CD14-positive monocyte (primary cell): ENCODE measurements around the gene SIDT2. TPM values are rescaled to one million over a fixed set of nuclear protein-coding genes. Genes with fewer than 3 reads are reported as not detected.

ENCODE experiments used
- DNase-seq, 3 donors: peaks; one replicate each; pipeline ENCODE4 v3.0.0-alpha.2; 2011 to 2022
- H2AFZ ChIP-seq: 2 replicates; pipeline ENCODE4 v1.6.0; 2012; ENCODE audit warnings: mild to moderate bottlenecking, low read depth, low read length, inconsistent platforms; ENCODE audit not compliant: insufficient read depth, poor library complexity, severe bottlenecking
- H3K27ac ChIP-seq, 2 donors: 1 replicate in 1 of 2; 2 replicates in 1 of 2; pipeline ENCODE4 v1.5.1; 2012 to 2013; ENCODE audit warnings: low read length in 2 of 2, control low read depth in 1 of 2, inconsistent platforms in 1 of 2, low read depth in 1 of 2, mild to moderate bottlenecking in 1 of 2
- H3K27me3 ChIP-seq, 2 donors: one replicate each; pipeline versions ENCODE4 v1.6.0 to v1.6.1; 2011 to 2013; ENCODE audit warnings: low read length in 2 of 2; ENCODE audit not compliant: control insufficient read depth in 2 of 2, insufficient read depth in 2 of 2
- H3K36me3 ChIP-seq, 2 donors: replicated peaks in 1 of 2; 1 replicate in 1 of 2; 2 replicates in 1 of 2; pipeline versions ENCODE4 v1.5.1 to v1.6.1; 2012 to 2013; ENCODE audit warnings: low read length in 2 of 2, control low read depth in 1 of 2, inconsistent platforms in 1 of 2, mild to moderate bottlenecking in 1 of 2; ENCODE audit not compliant: insufficient read depth in 2 of 2, control insufficient read depth in 1 of 2
- H3K4me1 ChIP-seq, 2 donors: 1 replicate in 1 of 2; 2 replicates in 1 of 2; pipeline versions ENCODE4 v1.5.1 to v1.6.1; 2012 to 2013; ENCODE audit warnings: low read length in 2 of 2, control low read depth in 1 of 2, inconsistent platforms in 1 of 2, mild to moderate bottlenecking in 1 of 2, moderate library complexity in 1 of 2; ENCODE audit not compliant: insufficient read depth in 2 of 2, control insufficient read depth in 1 of 2
- H3K4me2 ChIP-seq: replicated peaks from 2 replicates; pipeline ENCODE3; 2012; ENCODE audit warnings: low read length, moderate library complexity, mild to moderate bottlenecking; ENCODE audit not compliant: poor library complexity, severe bottlenecking; ENCODE audit errors: extremely low read depth
- H3K4me3 ChIP-seq, 3 experiments: fragments of 200-600 bp in 1 of 3; sonication (generic) in 1 of 3; replicated peaks in 1 of 3; 1 replicate in 2 of 3; 2 replicates in 1 of 3; pipeline ENCODE4 v1.5.1; 2011 to 2013; ENCODE audit warnings: low read length in 3 of 3, mild to moderate bottlenecking in 3 of 3, control low read depth in 2 of 3, low read depth in 2 of 3, inconsistent platforms in 1 of 3, moderate library complexity in 1 of 3
- H3K79me2 ChIP-seq: 2 replicates; pipeline ENCODE4 v1.6.0; 2012; ENCODE audit warnings: mild to moderate bottlenecking, control low read depth, inconsistent platforms, low read length, moderate library complexity; ENCODE audit not compliant: insufficient read depth
- H3K9ac ChIP-seq: 2 replicates; pipeline ENCODE4 v1.6.0; 2017; ENCODE audit warnings: low read length, mild to moderate bottlenecking; ENCODE audit not compliant: insufficient read depth, poor library complexity, severe bottlenecking
- H3K9me3 ChIP-seq, 2 donors: replicated peaks in 1 of 2; 1 replicate in 1 of 2; 2 replicates in 1 of 2; pipeline versions ENCODE4 v1.5.1 to v1.6.1; 2012 to 2013; ENCODE audit warnings: low read length in 2 of 2, control low read depth in 1 of 2; ENCODE audit not compliant: control insufficient read depth in 1 of 2, insufficient read depth in 1 of 2
- H4K20me1 ChIP-seq: 2 replicates; pipeline ENCODE4 v1.6.0; 2012; ENCODE audit warnings: mild to moderate bottlenecking, low read length, control low read depth, moderate library complexity; ENCODE audit not compliant: insufficient read depth
- H3K27ac Mint-ChIP-seq, 7 donors: one replicate each; pipeline ENCODE4 v1.8.0; 2020; ENCODE audit warnings: mild to moderate bottlenecking in 7 of 7, mixed read lengths in 7 of 7, moderate library complexity in 6 of 7, inconsistent platforms in 2 of 7
- H3K27me3 Mint-ChIP-seq, 3 donors: one replicate each; pipeline ENCODE4 v1.8.0; 2021 to 2022; ENCODE audit warnings: low read depth in 3 of 3, mild to moderate bottlenecking in 3 of 3, mixed read lengths in 3 of 3, moderate library complexity in 3 of 3, inconsistent platforms in 1 of 3
- H3K36me3 Mint-ChIP-seq, 2 donors: one replicate each; pipeline ENCODE4 v1.8.0; 2020; ENCODE audit warnings: mixed read lengths in 2 of 2, inconsistent platforms in 1 of 2, mild to moderate bottlenecking in 1 of 2
- H3K4me1 Mint-ChIP-seq: one replicate; pipeline ENCODE4 v1.8.0; 2020; ENCODE audit warnings: mild to moderate bottlenecking, mixed read lengths
- H3K4me3 Mint-ChIP-seq, 2 donors: one replicate each; pipeline ENCODE4 v1.8.0; 2020; ENCODE audit warnings: mild to moderate bottlenecking in 2 of 2, mixed read lengths in 2 of 2, moderate library complexity in 1 of 2
- H3K9me3 Mint-ChIP-seq, 7 donors: one replicate each; pipeline ENCODE4 v1.8.0; 2020 to 2022; ENCODE audit warnings: mixed read lengths in 7 of 7, mild to moderate bottlenecking in 6 of 7, moderate library complexity in 6 of 7, inconsistent platforms in 2 of 7
- WGBS: methylation state at CpG from one replicate; pipeline ENCODE4 v1.1.5; 2013; ENCODE audit warnings: missing lambda C conversion rate; ENCODE audit not compliant: insufficient coverage; 5-methylcytosine and 5-hydroxymethylcytosine counted together
- intact Hi-C, 2 donors: fragments of 100-400 bp; cut with micrococcal nuclease; formaldehyde crosslinking; loops; one replicate each; pipeline versions ENCODE4 v1.15.0 to v1.15.1; 2023
- polyA plus RNA-seq, 3 donors: library from polyadenylated mRNA; depleted of rRNA in 1 of 3; unstranded in 2 of 3; stranded (reverse) in 1 of 3; fragments of 300-500 nt in 2 of 3; fragments of >200 nt in 1 of 3; fragmentation: Illumina TruSeq in 2 of 3; gene quantifications; 1 replicate in 2 of 3; 2 replicates in 1 of 3; pipeline ENCODE4 v1.2.3, GENCODE V29; 2012 to 2021
- TF ChIP-seq, protein P1 (sequence below): fragments of 200-600 bp; IDR thresholded peaks from one replicate; pipeline ENCODE4 v1.8.0; 2022; ENCODE audit warnings: antibody characterized with exemption, mild to moderate bottlenecking

Gene SIDT2
- polyA plus RNA-seq, 3 donors, result 21.8 to 177 (median 41.8) TPM

GRCh38 chr11:117210620-117211019 lies 32.1 kb downstream of the SIDT2 start:
- Histone ChIP-seq H3K4me2 (no peak overlapping the region), H3K9ac (no peak overlapping the region), H3K27ac (no peak overlapping the region), H2AFZ (no peak overlapping the region), H3K4me1 (no peaks in the 10 kb centered on the region), H4K20me1 (no peaks in the 10 kb centered on the region), H3K27me3 (no peaks in the 10 kb centered on the region), H3K36me3 (peaks cover 34 to 62% of the 10 kb centered on the region in 2 donors), H3K4me3 (no peak overlapping the region), H3K79me2 (no peaks in the 10 kb centered on the region), H3K9me3 (no peaks in the 10 kb centered on the region)
- Mint-ChIP-seq H3K27me3 (peaks cover 0 to 3% (median 0%) of the 10 kb centered on the region in 3 donors), H3K9me3 (no peaks in the 10 kb centered on the region), H3K36me3 (peaks cover 51 to 69% of the 10 kb centered on the region in 2 donors), H3K4me3 (no peak overlapping the region), H3K27ac (no peak overlapping the region), H3K4me1 (no peaks in the 10 kb centered on the region)
- no peak for DNase-seq
- WGBS, result no CpG with 5 or more reads among the region's 3 CpGs
- intact Hi-C loops, result no loop called here
- TF ChIP-seq, protein P1, sequence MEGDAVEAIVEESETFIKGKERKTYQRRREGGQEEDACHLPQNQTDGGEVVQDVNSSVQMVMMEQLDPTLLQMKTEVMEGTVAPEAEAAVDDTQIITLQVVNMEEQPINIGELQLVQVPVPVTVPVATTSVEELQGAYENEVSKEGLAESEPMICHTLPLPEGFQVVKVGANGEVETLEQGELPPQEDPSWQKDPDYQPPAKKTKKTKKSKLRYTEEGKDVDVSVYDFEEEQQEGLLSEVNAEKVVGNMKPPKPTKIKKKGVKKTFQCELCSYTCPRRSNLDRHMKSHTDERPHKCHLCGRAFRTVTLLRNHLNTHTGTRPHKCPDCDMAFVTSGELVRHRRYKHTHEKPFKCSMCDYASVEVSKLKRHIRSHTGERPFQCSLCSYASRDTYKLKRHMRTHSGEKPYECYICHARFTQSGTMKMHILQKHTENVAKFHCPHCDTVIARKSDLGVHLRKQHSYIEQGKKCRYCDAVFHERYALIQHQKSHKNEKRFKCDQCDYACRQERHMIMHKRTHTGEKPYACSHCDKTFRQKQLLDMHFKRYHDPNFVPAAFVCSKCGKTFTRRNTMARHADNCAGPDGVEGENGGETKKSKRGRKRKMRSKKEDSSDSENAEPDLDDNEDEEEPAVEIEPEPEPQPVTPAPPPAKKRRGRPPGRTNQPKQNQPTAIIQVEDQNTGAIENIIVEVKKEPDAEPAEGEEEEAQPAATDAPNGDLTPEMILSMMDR, result no peak

GRCh38 chr11:117212697-117213355 lies 34.3 kb downstream of the SIDT2 start:
- H3K36me3 ChIP-seq, result peaks cover 49 to 77% of the 10 kb centered on the region in 2 donors
- intact Hi-C loops, result no loop called here
- 89% methylated on average over 6 of the region's 11 CpGs for WGBS

More at GRCh38 chr11:117212697-117213355, 34.3 kb downstream of the SIDT2 start:
- peaks cover 64 to 87% of the 10 kb centered on the region in 2 donors for H3K36me3 Mint-ChIP-seq
- no peak overlapping the region for H3K4me3 Mint-ChIP-seq
- Histone ChIP-seq H3K4me2 (no peak overlapping the region), H3K9me3 (no peaks in the 10 kb centered on the region), H3K9ac (no peak overlapping the region), H3K79me2 (no peaks in the 10 kb centered on the region), H4K20me1 (no peaks in the 10 kb centered on the region), H3K27ac (no peak overlapping the region), H2AFZ (no peak overlapping the region), H3K4me1 (no peaks in the 10 kb centered on the region), H3K27me3 (no peaks in the 10 kb centered on the region), H3K4me3 (no peak overlapping the region)
- H3K9me3 Mint-ChIP-seq, result no peaks in the 10 kb centered on the region
- H3K27ac Mint-ChIP-seq, result peak overlapping the region in 1 of 7 donors; percentile 15
- TF ChIP-seq, protein P1, result no peak
- no peaks in the 10 kb centered on the region for H3K4me1 Mint-ChIP-seq
- no peak for DNase-seq
- peaks cover 0 to 3% (median 0%) of the 10 kb centered on the region in 3 donors for H3K27me3 Mint-ChIP-seq
